ENCODE data around the gene EPN1. TPM values are rescaled to one million over a fixed set of nuclear protein-coding genes. Genes with fewer than 3 reads are reported as not detected.

Gene EPN1
- total and polyA plus RNA-seq, 9 of the 15 experiments (the other 6 are each of a cell fraction or from before 2014, with no cell fraction given), result 0.08 to 138 (median 12.7) TPM

DNA sequence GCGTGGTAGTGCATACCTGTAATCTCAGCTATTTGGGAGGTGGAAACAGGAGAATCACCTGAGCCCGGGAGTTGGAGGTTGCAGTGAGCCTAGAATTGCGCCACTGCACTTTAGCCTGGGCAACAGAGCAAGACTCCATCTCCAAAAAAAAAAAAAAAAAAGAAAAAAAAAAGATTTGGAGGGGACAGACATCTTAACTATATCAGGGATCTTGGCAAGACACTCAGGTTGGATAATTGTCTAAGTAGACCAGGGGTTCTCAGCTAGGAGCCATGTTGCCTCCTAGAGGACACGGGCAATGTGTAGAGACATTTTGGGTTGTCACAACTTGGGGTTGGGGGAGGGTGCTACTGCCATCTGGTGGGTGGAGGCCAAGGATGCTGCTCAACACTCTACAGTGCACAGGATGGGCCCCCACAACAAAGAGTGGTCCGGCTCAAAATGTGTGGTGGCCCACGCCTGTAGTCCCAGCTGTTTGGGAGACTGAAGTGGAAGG, 36.1 kb upstream of the EPN1 start (continued):
- TF ChIP-seq, protein P1, sequence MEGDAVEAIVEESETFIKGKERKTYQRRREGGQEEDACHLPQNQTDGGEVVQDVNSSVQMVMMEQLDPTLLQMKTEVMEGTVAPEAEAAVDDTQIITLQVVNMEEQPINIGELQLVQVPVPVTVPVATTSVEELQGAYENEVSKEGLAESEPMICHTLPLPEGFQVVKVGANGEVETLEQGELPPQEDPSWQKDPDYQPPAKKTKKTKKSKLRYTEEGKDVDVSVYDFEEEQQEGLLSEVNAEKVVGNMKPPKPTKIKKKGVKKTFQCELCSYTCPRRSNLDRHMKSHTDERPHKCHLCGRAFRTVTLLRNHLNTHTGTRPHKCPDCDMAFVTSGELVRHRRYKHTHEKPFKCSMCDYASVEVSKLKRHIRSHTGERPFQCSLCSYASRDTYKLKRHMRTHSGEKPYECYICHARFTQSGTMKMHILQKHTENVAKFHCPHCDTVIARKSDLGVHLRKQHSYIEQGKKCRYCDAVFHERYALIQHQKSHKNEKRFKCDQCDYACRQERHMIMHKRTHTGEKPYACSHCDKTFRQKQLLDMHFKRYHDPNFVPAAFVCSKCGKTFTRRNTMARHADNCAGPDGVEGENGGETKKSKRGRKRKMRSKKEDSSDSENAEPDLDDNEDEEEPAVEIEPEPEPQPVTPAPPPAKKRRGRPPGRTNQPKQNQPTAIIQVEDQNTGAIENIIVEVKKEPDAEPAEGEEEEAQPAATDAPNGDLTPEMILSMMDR (IDR thresholded peaks at IDR 0.05 in 2 of 3, conservative IDR thresholded peaks at IDR 0.05 in 1 of 3; ENCODE audit: insufficient read depth in 2 of 3, low read depth in 1 of 3, low read length in 3 of 3), result peak; percentile 73 to 94 (median 77)
- TF ChIP-seq, protein P2, sequence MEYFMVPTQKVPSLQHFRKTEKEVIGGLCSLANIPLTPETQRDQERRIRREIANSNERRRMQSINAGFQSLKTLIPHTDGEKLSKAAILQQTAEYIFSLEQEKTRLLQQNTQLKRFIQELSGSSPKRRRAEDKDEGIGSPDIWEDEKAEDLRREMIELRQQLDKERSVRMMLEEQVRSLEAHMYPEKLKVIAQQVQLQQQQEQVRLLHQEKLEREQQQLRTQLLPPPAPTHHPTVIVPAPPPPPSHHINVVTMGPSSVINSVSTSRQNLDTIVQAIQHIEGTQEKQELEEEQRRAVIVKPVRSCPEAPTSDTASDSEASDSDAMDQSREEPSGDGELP (CRISPR knock-in tag; IDR thresholded peaks at IDR 0.05; ENCODE audit: borderline replicate concordance), result peak; percentile 18; the same call in 1 of the 2 replicates
- TF ChIP-seq GATAD2A (IDR thresholded peaks at IDR 0.05), result no peak
- no peak for TF ChIP-seq FOXK1 (CRISPR knock-in tag; IDR thresholded peaks at IDR 0.05; ENCODE audit: borderline replicate concordance)
- TF ChIP-seq HDAC2 (IDR thresholded peaks at IDR 0.05), result no peak

DNA sequence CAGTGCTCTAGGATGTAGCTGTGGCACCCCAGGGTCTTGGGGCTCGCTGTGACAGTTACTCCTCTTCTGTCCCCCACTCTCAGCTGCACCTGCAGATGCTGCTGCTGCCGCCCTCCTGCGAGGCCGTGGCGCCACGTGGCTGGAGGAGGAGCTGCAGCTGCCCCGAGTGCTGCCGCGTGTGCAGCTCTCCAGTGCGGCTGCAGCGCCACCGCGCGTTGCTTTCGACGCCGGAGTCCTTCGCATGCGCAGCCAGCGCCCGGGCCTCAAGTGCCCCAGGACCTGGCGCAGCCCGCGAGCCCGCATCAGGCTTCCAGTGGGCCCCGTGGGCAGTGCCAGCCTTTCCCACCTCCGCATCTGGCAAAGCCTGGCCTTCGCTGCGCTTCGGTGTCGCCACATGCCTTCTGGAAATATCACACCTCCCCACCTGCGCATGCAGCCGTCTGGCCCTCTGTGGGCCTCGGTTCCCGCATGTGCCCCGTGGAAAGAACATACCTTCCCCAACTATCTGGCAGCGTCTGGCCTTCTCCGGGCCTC, 34.9 kb upstream of the EPN1 start:
- DNase-seq (ENCODE audit: extremely low read depth in 1 of 4, low spot score in 3 of 4) (peak; percentile 62 to 81 (median 67)), FAIRE-seq (peak; percentile 54), ATAC-seq (peak; percentile 20)
- Histone ChIP-seq H3K9me1 (ENCODE audit: control insufficient read depth, insufficient read depth, low read length) (no peaks in the 10 kb centered on the region), H3K4me1 (replicated peaks in 1 of 2; ENCODE audit: control insufficient read depth in 2 of 2, insufficient read depth in 2 of 2, low read length in 2 of 2) (peaks cover 42 to 69% of the 10 kb centered on the region in 2 experiments), H3K79me2 (ENCODE audit: control insufficient read depth, insufficient read depth, low read length) (peaks cover 85% of the 10 kb centered on the region), H3K36me3 (ENCODE audit: control insufficient read depth, insufficient read depth, low read length) (peaks cover 24% of the 10 kb centered on the region; the same call in 2 of the 3 replicates), H3K9ac (ENCODE audit: insufficient read depth in 1 of 2, low read depth in 2 of 2, low read length in 2 of 2) (peak overlapping the region; percentile 62 to 89), H2AFZ (ENCODE audit: low read depth, low read length) (peak overlapping the region; percentile 58), H4K20me1 (replicated peaks; ENCODE audit: control insufficient read depth, insufficient read depth, low read length) (no peaks in the 10 kb centered on the region), H3K4me3 (peak overlapping the region; percentile 94), H3K9me3 (replicated peaks; ENCODE audit: control insufficient read depth, insufficient read depth, low read depth, low read length) (no peaks in the 10 kb centered on the region), H3K27me3 (ENCODE audit: control insufficient read depth in 2 of 2, insufficient read depth in 2 of 2, low read length in 2 of 2) (no peaks in the 10 kb centered on the region), H3K4me2 (ENCODE audit: insufficient read depth, low read length) (peak overlapping the region; percentile 69), H3K27ac (ENCODE audit: extremely low read depth, low read depth, low read length) (peak overlapping the region; percentile 74)
- in situ Hi-C loops (cut with MboI) (loop anchor here (25.0 kb wide), 2 partner anchors 503 to 672 kb away; partner anchors contain the start of genes TNNT1 and ZSCAN5A), intact Hi-C loops (cut with micrococcal nuclease) (no loop called here)
- CTCF ChIA-PET (ENCODE audit: low intra/inter-chr PET ratio), result interaction anchor here (1.1 kb wide), 1 partner anchor 14 kb away, joined by 5 read pairs; no protein-coding TSS in a partner anchor
- POLR2A ChIA-PET, result interaction anchor here (0.7 to 1.0 kb wide), 3 partner anchors 14 to 45 kb away, joined by 3 to 5 read pairs (median 4); no protein-coding TSS in a partner anchor
- 32% methylated on average over 32 of the region's 38 CpGs for WGBS (ENCODE audit: insufficient coverage, low coverage, missing lambda C conversion rate)
- BruUV-seq (replicated peaks), result TSS peak; percentile 86
- TF ChIP-seq, protein P3, sequence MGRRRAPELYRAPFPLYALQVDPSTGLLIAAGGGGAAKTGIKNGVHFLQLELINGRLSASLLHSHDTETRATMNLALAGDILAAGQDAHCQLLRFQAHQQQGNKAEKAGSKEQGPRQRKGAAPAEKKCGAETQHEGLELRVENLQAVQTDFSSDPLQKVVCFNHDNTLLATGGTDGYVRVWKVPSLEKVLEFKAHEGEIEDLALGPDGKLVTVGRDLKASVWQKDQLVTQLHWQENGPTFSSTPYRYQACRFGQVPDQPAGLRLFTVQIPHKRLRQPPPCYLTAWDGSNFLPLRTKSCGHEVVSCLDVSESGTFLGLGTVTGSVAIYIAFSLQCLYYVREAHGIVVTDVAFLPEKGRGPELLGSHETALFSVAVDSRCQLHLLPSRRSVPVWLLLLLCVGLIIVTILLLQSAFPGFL (CRISPR knock-in tag; IDR thresholded peaks at IDR 0.05), result no peak
- peak; percentile 68 for TF ChIP-seq RBM22 (IDR thresholded peaks at IDR 0.05; ENCODE audit: low read depth, low read length, poor library complexity, severe bottlenecking)
- TF ChIP-seq SIX5 (IDR thresholded peaks at IDR 0.05; ENCODE audit: borderline replicate concordance in 1 of 2, insufficient read depth in 1 of 2, low read depth in 1 of 2, low read length in 2 of 2), result no peak
- no peak for TF ChIP-seq ZNF23 (CRISPR knock-in tag; IDR thresholded peaks at IDR 0.05)
- TF ChIP-seq IFI16 (CRISPR knock-in tag; IDR thresholded peaks at IDR 0.05), result 0 out of 2 replicates have a peak, but pooled peaks have one; percentile 64
- no peak for TF ChIP-seq SREBF1 (IDR thresholded peaks at IDR 0.05; ENCODE audit: borderline replicate concordance, low read depth, low read length)
- TF ChIP-seq ZBTB17 (CRISPR knock-in tag; IDR thresholded peaks at IDR 0.05), result peak; percentile 78
- no peak for TF ChIP-seq ZNF133 (CRISPR knock-in tag; IDR thresholded peaks at IDR 0.05)
- TF ChIP-seq, protein P4, sequence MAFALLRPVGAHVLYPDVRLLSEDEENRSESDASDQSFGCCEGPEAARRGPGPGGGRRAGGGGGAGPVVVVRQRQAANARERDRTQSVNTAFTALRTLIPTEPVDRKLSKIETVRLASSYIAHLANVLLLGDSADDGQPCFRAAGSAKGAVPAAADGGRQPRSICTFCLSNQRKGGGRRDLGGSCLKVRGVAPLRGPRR (CRISPR knock-in tag; IDR thresholded peaks at IDR 0.05), result peak; percentile 15; the same call in 1 of the 2 replicates
- TF ChIP-seq PURB (CRISPR knock-in tag; IDR thresholded peaks at IDR 0.05; ENCODE audit: low read depth), result 0 out of 2 replicates have a peak, but pooled peaks have one; percentile 91
- no peak for TF ChIP-seq ZNF197 (CRISPR knock-in tag; IDR thresholded peaks at IDR 0.05; ENCODE audit: low read depth)
